WERI-Rb-1 (cell line): Measurements from ENCODE around the gene KLK15.

Source experiments
- DNase-seq: peaks from one replicate; pipeline ENCODE4 v3.0.0-alpha.2; 2020
- H3K27ac ChIP-seq: fragments of 250-450 bp; sonication (Bioruptor Pico); 2 replicates; pipeline ENCODE4 v1.5.1; 2020; ENCODE audit warnings: mild to moderate bottlenecking, moderate library complexity
- H3K27me3 ChIP-seq: fragments of 250-450 bp; sonication (Bioruptor Pico); 2 replicates; pipeline ENCODE4 v1.5.1; 2021; ENCODE audit warnings: mild to moderate bottlenecking, low read depth, moderate library complexity; ENCODE audit not compliant: insufficient read depth, severe bottlenecking
- H3K36me3 ChIP-seq: fragments of 250-450 bp; sonication (Bioruptor Pico); 2 replicates; pipeline ENCODE4 v1.5.1; 2020; ENCODE audit warnings: mild to moderate bottlenecking, moderate library complexity
- H3K4me3 ChIP-seq: 2 replicates; pipeline ENCODE4 v1.5.1; 2011; ENCODE audit warnings: low read depth, mild to moderate bottlenecking, control low read depth, low read length
- H3K9me3 ChIP-seq: fragments of 250-450 bp; sonication (Bioruptor Pico); 2 replicates; pipeline ENCODE4 v1.5.1; 2021; ENCODE audit warnings: mild to moderate bottlenecking, moderate library complexity; ENCODE audit not compliant: severe bottlenecking
- CTCF ChIP-seq: IDR thresholded peaks from 2 replicates; pipeline ENCODE4 v1.5.1; 2011; ENCODE audit warnings: low read depth, mild to moderate bottlenecking, control low read depth, inconsistent platforms, low read length

The KLK15 gene

GRCh38 chr19:50823389-50824042, 9.9 kb downstream of the KLK15 start, which contains the start of gene KLK1:
Gene KLK1 (minus strand): TSS chr19:50823787. CDS start chr19:50823748, 39 bp downstream.
- no peak within 1 kb of the TSS for H3K4me3 ChIP-seq
- peaks cover 5% of the 10 kb centered on the region for H3K9me3 ChIP-seq
- H3K27ac ChIP-seq = no peak within 1 kb of the TSS
- peaks cover 15% of the 10 kb centered on the region for H3K27me3 ChIP-seq
- no peak for DNase-seq
- TF ChIP-seq CTCF = no peak
- H3K36me3 ChIP-seq = no peaks in the 10 kb centered on the region

- H3K27me3 ChIP-seq = peaks cover 15% of the 10 kb centered on the region
- no peak for DNase-seq
- H3K36me3 ChIP-seq = no peaks in the 10 kb centered on the region
- peaks cover 5% of the 10 kb centered on the region for H3K9me3 ChIP-seq
- H3K4me3 ChIP-seq = no peak overlapping the region
- no peak for TF ChIP-seq CTCF
- H3K27ac ChIP-seq = no peak overlapping the region
Observed at GRCh38 chr19:50822661-50823208, 10.6 kb downstream of the KLK15 start.

GRCh38 chr19:50821622-50822021, 11.8 kb downstream of the KLK15 start:
- H3K27me3 ChIP-seq = peaks cover 15% of the 10 kb centered on the region
- no peak overlapping the region for H3K27ac ChIP-seq
- no peak overlapping the region for H3K4me3 ChIP-seq
- no peak for TF ChIP-seq CTCF
- peaks cover under 1% of the 10 kb centered on the region for H3K9me3 ChIP-seq
- no peaks in the 10 kb centered on the region for H3K36me3 ChIP-seq
- no peak for DNase-seq

GRCh38 chr19:50821248-50821612, 12.1 kb downstream of the KLK15 start:
- H3K4me3 ChIP-seq = peak overlapping the region; percentile 15; the same call in 1 of the 2 replicates
- DNase-seq = no peak
- H3K9me3 ChIP-seq = no peaks in the 10 kb centered on the region
- peaks cover 12% of the 10 kb centered on the region for H3K27me3 ChIP-seq
- no peaks in the 10 kb centered on the region for H3K36me3 ChIP-seq
- H3K27ac ChIP-seq = no peak overlapping the region
- no peak for TF ChIP-seq CTCF

GRCh38 chr19:50820549-50821247, 12.7 kb downstream of the KLK15 start:
- H3K4me3 ChIP-seq = peak overlapping the region; percentile 15; the same call in 1 of the 2 replicates
- H3K27me3 ChIP-seq = peaks cover 10% of the 10 kb centered on the region
- H3K36me3 ChIP-seq = no peaks in the 10 kb centered on the region
- H3K9me3 ChIP-seq = peaks cover 2% of the 10 kb centered on the region
- DNase-seq = peak; percentile 65
- H3K27ac ChIP-seq = no peak overlapping the region
- TF ChIP-seq CTCF = no peak
